ENCODE results near the gene CAND2.
A peak's percentile ranks its signal among the peaks of the same experiment; 100 is the strongest.
"Not testable (repeated sequence)": the region's sequence is repeated elsewhere in the genome, so short reads cannot be mapped to it uniquely, and the experiment has no call there.

Gene CAND2

DNA sequence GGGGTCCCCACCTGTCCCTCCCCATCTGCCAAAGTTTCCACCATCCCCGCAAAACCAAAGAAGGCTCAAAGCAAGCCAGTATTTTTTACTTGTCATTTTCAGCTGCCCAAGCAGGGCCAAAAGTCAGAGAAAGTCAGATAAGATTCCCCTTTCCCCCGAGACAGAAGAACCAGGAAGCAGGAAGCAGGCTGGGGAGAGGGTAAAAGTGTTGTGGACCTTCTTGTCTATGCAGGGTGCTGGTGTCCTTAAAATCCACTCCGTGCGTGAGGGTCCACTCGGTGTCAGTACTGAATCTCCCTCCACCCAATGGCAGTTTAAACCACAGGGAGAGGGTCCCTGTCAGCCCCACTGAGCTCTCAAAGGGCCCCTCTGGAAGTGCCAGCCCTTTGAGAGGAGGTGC lies 65.1 kb downstream of the CAND2 start:
- DNase-seq (ENCODE audit: low spot score): no peak

DNA sequence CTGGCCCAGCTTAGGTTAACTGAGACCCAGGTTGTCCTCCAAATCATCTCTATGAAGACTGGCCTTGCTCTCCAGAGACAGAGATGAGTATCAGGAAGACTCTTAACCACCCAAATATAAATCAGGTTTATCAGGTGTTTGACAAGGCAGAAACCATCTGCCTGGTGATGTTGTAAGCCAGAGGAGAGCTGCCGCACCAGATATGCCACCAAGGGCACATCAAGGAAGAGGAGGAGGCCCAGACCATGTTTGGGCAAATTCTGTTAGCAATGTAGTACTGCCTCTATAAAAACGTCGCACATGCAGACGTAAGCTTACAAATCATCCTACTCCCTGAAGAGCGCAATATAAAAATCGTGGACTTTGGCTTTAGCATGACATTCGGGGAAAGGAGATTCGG lies 65.9 kb downstream of the CAND2 start:
- DNase-seq (ENCODE audit: low spot score): no peak

DNA sequence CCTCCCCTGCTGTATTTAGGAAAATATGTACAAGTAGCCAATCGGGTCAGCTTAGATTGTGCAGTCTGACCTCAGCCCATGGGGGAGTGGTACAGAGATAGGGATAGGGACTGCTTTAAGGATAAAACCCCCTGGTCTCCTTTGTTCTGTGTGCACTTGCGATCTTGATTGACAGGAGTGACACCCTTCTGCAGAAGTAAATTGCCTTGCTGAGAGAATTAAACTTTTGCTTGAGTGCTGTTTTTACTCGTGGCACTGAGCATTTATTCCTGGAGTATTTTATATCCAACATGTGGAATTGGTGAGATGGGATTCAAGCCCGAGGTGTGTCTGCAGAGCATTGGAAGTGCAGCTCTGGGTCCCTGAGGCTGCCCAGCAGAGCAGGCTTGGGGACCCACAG lies 68.8 kb downstream of the CAND2 start:
- DNase-seq (ENCODE audit: low spot score): no peak

DNA sequence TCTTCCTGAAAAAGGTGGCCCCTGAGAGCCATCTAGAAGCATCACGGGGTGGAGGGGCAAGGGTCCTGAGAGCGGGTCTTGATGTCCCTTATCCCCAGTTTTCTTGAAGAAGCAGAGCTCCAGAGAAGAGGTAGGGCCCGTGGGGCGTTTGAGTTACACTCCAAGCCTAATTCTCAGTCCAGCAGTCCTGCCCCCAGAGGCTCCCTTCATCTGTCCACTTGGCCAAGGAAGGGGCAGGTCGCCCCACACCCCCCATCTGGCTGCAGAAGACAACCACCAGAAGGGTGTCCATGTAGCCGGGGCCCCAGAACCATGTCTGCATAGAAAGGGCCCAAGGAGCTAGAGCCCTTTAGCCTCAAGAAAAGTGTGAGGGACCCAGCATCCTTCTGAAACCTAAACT lies 70.4 kb downstream of the CAND2 start:
- DNase-seq (ENCODE audit: low spot score): no peak

DNA sequence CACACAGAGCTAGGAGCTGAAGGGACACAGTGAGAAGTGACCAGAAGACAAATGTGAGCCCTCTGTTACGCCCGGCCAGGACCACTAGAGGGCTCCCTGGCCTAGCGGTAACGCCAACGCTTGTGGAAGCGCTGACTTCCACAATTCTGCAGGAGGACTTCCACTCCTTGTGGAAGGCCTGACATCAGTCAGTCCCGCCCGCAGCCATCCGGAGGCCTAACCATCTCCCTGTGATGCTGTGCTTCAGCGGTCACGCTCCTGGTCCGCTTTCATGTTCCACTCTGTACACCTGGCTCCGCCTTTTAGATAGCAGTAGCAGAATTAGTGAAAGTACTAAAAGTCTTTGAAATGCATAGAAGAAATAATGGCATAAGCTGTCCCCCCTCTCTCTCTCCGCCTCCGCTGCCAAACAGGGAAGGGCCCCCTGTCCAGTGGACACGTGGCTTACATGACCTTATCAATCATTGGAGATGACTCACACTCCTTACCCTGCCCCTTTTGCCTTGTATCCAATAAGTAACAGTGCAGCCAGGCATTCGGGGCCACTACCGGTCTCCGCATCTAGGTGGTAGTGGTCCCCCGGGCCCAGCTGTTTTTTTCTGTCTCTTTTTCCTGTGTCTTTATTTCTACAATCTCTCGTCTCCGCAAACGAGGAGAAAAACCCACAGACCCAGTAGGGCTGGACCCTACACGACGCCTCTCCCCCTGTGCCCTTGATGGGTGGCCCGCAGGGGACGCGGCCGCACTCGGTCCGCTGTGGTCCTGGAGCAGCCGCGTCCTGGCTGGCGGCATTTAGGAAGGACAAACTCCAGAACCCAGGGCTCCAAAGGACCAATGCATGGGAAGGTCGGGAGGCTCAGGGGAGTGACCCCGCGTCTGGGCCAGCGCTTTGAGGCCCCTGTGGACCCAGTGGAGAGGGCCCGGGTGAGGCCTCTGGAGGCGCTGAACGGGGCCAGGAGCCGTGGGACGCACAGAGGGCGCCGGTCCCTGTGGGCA lies 71.9 kb downstream of the CAND2 start:
- DNase-seq (ENCODE audit: low spot score): peak; percentile 62

DNA sequence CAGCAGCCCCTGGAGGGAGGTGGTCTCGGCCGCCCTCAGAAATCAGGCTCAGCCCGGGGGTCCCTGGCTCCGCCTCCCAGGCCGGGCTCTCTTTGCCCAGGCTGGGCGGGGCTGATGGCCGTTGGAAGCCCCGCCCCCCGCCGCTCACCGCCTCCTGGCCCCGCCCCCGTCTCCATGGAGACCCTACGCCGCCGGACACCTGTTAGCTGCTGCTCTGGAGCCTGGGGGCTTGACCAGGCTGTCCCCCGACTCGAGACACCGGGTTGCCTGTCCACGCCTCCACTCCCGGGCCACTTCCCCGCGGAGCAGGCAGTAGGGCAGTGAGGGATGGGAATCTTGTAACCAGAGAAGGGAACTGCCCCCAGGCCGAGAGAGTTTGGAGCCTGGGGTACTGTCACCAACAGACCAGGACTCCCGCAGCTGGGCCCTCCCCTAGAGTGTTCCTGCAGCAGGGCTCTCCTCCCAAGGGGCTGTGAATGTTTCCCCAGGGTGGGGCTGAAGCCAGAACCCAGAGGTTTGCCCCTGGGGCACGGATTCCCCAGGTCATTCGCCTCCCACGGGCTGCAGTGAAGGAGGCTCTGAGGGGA lies 72.6 kb downstream of the CAND2 start:
- DNase-seq (ENCODE audit: low spot score): peak; percentile 26

DNA sequence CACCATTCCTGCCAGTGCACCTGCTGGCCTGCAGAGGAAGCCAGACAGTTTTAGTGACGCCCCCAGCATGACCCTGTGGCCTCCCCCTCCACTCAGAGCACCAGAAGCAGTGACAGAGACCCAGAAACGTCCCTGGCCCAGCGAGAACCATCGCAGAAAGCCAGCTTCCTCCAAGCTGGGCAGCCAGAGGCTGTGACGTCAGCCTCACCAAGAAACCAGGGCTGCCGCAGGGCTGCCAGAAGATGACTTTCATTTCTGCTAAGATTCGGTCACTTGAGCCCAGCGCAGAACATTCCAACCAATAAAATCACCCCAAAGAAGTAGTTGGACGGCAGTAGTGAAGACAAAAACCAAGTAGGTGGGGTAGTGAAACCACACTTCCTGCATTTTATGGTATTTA lies 74.5 kb downstream of the CAND2 start:
- no peak for DNase-seq (ENCODE audit: low spot score)

DNA sequence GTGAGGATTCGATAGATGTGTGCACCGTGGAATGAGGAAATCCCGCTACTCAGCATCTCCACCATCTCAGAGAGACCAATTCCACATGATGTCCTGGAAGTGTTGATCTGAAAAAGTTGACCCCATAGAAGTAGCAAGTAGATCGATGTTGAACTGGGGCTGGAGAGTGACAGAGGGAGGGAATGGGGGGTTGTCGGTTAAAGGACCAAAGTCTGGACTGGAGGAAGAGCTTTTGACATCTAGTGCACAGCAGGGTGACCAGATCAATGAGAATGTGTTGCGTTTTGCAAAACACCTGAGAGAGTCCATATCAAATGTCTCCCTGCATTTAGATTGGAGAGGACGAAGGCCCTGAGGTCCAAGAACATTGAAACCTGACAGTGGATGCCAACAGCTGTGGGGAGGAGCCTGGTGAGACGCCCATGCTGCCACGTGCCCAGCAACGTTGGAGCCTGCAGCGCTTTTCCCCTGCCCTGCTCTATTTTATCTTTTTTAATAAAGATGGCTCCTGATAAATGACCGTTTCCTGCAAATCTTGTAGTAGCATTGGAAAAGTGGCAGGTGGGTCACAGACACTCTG lies 75.0 kb downstream of the CAND2 start:
- no peak for DNase-seq (ENCODE audit: low spot score)

DNA sequence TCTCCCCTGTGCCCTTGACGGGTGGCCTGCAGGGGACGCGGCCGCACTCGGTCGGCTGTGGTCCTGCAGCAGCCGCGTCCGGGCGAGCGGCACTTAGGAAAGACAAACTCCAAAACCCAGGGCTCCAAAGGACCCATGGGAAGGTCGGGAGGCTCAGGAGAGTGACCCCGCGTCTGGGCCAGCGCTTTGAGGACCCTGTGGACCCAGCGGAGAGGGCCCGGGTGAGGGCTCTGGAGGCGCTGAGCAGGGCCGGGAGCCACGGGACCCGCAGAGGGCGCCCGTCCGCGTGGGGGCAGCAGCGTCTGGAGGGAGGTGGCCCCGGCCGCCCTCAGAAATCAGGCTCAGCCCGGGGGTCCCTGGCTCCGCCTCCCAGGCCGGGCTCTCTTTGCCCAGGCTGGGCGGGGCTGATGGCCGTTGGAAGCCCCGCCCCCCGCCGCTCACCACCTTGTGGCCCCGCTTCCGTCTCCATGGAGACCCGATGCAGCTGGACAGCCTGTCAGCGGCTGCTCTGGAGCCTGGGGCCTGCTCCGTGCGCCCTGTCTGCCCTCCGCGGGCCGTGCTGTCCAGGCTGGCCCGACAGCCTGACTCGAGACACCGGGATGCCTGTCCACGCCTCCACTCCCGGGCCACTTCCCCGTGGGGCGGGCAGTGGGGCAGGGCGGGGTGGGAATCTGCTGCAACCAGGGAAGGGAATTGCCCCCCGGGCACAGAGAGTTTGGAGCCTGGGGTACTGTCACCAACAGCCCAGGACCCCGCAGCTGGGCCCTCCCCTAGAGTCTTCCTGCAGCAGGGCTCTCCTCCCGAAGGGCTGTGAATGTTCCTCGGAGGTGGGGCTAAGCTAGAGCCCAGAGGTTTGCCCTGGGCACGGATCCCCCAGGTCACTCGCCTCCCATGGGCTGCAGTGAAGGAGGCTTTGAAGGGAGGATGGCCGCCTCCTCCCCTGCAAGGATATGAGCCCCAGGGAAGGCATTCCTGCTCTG lies 79.7 kb downstream of the CAND2 start:
- DNase-seq (ENCODE audit: low spot score): no peak

DNA sequence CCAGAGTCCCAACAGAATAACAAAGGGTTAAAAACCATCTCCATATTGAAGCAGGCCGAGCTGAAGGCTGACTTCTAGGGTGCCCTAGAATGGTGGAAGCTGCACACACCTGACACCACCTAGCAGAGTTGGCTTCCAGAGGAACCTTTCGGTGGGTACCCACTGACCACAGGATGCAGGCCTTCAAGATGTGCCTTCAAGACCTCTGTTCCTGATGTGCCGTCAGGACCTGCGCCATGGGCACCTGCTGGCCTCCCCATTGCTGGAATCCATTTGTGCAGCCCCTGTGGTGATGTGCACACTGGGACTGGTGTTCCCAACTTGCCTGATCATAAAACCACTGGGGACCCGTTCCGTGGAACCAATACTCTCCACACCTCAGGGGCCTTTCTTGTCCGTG lies 80.6 kb downstream of the CAND2 start:
- DNase-seq (ENCODE audit: low spot score): no peak

DNA sequence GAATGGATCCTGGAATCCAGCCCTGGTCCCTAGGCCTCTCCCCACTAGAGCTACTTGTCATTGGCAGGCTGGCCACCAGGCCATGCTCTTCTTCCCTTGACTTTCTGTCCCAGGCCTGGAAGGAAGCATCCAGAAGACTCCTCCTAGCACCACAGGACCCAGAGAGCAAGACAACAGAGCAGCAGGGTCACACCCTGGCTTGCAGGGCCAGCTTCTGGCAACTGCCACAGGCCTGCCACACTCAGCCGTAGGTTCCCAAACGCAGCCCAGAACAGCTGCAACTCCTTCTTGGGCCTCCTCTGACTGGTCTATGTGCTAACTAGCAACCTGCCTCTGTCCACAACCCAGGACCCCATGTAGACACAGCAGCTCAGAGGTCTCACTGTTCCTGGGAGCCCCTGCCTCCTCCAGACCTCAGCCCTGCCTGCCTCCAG lies 81.7 kb downstream of the CAND2 start:
- no peak for DNase-seq (ENCODE audit: low spot score)

DNA sequence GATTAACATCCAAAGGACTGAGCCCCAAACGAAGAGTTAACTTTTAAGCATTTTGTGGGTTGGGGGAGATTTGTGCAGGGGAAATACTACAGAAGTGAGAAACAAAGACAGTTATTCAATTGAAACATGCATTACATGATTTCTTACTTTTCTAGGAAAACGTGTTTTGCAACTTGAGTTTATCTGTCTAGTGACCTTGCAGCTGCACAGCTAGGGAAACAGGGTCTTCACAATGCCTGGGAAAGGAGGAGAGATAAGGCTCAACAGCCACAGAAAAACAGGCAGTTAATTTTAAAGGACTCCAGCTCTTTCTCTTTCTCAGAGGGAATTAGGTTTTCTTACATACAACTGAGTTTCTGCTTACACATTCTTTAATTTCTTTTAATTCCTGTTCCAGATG lies 82.3 kb downstream of the CAND2 start:
- DNase-seq (ENCODE audit: low spot score): not testable (repeated sequence)

DNA sequence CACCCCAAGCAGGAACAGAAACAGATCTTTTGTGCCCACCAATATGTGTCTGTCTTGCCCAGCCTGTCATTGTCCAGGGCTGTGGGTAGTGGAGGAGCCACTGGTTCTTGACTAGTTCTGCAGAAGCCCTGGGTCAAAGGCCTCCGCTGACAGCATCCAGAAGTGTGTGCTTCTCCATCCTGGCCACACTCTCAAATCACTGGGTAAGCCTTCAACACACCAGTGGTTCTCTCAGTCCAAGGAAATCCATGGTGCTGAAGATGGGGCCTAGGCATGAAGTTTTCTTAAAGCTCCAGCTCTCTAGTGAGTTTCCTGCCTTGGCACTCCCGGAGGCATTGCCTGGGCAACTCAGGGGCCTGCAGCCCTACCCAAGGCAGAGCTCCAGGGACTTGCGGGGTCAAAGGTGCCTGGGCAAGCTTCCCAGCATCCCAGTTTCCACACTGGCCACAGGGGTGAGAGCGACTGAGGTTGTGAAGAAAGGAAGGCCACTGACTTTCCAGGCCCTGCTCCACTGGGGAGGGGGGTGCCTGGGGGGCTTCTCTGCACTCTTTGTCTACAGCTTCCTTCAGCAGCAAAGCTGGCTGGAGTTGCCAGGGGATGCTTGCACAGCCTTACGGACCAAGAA lies 82.8 kb downstream of the CAND2 start:
- no peak for DNase-seq (ENCODE audit: low spot score)

DNA sequence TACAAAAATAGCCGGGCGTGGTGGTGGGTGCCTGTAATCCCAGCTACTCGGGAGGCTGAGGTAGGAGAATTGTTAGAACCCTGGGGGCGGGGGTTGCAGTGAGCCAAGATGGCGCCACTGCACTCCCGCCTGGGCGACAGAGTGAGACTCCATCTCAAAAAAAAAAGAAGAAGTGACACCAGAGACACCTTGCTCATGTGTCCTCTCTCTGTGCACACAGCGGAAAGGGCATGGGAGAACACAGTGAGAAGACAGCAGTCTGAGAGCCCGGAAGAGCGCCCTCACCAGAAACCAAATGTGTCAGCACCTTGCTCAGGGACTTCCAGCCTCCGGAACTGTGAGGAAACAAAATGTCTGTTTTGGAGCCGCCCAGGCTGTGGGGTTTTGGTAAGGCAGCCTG lies 85.4 kb downstream of the CAND2 start:
- not testable (repeated sequence) for DNase-seq (ENCODE audit: low spot score)

DNA sequence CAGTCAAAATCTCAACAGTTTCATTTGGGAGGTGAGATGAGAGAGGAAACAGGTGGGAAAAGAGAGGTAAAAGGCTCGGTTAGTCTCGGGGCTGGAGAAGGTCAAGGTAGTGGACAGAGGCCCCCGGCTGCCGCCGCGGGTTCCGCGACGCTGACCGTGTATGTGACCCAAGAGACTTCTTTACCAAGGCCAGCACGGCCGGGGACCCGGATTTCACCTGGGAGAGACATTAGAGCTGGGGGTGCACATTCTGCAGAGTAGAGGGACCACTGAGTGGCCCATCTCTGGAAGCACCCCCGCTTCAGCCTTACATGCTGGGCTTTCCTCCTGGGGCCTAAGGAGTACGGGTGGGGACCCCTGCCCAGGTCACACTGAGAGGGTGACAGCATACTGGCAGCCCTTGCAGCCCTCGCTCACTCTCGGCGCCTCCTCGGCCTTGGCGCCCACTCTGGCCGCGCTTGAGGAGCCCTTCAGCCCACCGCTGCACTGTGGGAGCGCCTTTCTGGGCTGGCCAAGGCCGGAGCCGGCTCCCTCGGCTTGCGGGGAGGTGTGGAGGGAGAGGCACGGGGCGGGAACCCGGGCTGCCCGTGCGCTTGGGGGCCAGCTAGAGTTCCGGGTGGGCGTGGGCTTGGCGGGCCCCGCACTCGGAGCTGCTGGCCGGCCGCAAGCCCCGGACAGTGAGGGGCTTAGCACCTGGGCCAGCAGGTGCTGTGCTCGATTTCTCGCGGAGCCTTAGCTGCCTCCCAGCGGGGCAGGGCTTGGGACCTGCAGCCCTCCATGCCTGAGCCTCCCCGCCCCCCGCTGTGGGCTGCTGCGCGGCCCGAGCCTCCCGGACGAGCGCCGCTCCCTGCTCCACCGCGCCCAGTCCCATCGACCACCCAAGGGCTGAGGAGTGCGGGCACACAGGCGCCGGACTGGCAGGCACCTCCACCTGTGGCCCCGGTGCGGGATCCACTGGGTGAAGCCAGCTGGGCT lies 86.1 kb downstream of the CAND2 start:
- no peak for DNase-seq (ENCODE audit: low spot score)

DNA sequence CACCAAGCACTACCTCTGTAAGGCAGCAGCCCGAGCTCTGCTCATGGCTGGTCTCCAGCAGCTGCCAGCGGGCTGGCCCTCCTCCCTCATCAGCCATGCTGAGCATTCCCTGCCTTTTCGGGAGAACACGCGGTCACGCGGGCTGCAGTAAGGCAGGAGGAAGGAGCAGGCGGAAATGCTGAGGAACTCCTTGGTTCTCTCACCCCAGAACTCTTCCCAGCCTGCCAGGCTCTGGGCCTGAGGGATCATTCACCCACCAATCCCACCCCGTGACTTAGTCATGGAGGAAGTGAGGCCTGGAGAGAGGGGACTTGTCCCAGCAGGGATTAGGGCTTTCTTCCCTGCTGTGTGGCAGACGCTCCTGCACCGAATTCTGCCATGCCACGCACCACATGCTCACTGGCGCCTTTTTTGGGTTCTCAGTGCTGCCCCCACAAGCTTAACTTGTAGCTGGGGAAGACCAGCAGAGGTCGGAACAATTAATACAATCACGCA lies 87.8 kb downstream of the CAND2 start:
- DNase-seq (ENCODE audit: low spot score): no peak
